Right kidney (tissue), 1 donor: Measurements from ENCODE around the gene CDKN2AIPNL.
"Not testable (repeated sequence)": the region's sequence is repeated elsewhere in the genome, so short reads cannot be mapped to it uniquely, and the experiment has no call there.

Experiments used
- DNase-seq: peaks from one replicate; pipeline ENCODE4 v3.0.0-alpha.2; 2016

CDKN2AIPNL gene

DNA sequence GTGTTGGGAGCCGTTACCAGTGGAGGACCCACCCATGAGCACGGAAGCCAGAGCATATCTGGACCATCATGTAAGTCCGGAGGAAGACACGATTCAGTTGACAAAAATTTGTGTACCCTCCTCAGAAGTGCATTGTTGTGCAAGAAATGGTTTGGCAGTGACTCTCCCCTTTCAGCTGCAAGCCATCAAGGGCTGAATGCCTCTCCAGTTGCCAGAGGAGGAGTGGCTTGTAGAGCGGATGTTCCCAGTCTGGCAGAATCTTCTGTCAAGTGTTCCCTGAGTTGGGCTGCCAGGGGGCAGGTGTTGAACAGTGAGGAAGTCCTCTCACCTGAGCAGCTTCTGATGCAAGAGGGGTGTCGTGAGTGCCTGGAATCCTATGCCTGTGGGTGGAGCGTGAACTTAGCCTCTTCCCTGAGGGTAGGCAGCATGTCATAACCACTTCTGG lies 27.6 kb upstream of the CDKN2AIPNL start:
- DNase-seq, result no peak

DNA sequence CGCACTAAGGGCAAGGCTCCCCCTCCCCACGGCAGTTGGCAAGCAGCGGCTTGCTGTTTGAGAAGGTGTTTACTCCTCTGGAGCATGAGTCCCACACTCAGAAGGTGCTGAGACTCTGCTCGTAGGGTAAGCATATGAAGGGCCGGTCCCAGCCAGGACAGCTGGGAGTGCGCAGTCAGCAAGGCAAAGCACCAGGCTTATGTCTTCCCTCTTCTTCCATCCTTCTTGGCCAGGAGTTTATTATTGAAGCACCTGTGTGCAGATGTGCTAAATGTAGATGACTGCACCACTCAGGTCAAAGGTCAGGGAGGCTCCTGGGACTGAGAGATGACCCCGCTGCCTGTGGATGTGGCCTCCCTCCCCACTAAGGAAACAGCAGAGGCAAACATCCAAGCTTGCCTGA lies 27.0 kb upstream of the CDKN2AIPNL start:
- DNase-seq, result no peak

- no peak for DNase-seq
Measured at GRCh38 chr5:134437847-134438581, 26.3 kb upstream of the CDKN2AIPNL start.

DNA sequence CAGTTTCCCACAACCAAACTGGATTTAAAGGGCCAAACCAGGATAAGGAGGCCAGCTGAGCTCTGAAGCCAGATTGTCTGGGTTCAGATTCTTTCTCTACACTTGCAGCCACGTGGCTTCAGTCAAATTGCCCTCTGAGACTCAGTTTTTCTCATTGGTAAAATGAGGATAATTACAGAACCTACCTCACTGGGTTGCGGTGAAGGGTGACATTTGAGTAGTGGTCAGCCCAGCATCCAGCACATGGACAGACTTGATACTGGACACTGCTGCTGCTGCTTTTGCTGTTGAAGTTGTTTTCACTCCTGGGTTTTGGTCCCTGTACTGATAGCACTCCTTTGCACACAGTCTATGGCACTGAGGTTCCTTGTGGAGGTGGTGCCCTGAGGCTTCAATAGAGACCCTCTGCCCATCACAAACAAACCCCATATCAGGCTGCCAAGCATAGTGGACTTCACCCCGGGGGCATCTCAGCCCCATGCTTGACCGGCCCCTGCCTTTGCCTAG lies 25.7 kb upstream of the CDKN2AIPNL start:
- no peak for DNase-seq

DNA sequence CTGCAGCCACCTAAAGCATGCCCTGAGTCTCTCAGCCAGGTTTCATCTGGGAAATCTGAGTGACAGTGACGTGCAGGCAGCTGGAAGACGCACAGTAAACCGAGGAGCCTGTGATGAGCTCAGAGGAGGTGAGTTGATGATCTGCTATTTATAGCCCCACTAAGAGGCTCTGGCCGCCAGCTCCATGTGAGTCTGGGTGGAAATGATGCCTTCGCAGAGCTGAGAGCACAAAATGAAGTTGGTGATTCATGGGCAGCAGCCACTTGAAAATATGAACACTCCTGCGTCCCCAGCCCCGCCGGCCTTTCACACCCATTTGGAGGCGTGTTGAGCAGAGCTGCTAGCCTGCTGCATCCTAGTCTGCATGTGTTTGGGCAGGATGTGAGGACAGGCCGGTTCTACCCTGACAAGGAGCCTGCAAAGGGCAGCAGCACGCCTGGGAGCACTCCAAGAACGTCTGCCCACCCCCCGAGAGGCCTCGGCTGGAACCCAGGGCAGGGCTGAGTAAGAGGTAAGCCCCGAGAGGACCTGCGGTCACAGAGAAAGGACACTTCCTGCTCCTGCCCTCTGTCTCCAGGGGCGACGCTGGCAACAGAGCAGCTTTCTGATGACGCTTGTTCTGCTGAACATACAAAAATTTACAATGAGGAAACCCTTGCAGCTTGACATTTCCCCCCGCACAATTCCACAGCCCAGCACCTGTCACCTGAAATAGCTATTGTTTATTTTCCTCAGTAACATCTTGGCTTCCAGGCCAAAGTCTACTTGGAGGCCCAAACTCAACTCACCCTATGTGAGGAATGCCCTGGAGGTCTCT lies 25.1 kb upstream of the CDKN2AIPNL start:
- peak; percentile 27 for DNase-seq

GRCh38 chr5:134435560-134435959 lies 23.9 kb upstream of the CDKN2AIPNL start:
- no peak for DNase-seq

GRCh38 chr5:134432677-134433359 lies 21.1 kb upstream of the CDKN2AIPNL start:
- no peak for DNase-seq

DNA sequence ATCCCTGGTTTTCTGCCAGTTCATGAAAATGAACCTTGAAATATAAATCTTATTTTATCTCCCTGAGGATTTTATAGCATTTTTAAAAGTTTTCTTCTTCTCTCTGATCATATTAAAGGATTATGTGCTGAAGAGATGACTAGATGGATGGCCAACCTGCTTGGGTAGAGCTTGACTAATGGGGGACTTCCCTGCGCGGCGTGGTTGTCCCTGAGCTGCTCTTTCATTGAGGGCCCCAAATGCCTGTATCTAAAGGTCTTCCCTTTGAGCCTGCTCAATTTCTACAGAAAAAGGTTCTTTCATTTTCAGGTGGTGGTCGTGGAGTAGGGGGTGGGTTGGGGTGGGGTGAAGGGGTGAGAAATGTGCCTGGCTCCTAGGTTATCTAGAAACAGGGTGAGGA lies 20.5 kb upstream of the CDKN2AIPNL start:
- no peak for DNase-seq

- no peak for DNase-seq
Measured at GRCh38 chr5:134430001-134430569, 18.4 kb upstream of the CDKN2AIPNL start.

- no peak for DNase-seq
Measured at GRCh38 chr5:134427540-134428041, 15.9 kb upstream of the CDKN2AIPNL start.

GRCh38 chr5:134426361-134426760 lies 14.7 kb upstream of the CDKN2AIPNL start:
- no peak for DNase-seq

- DNase-seq, result no peak
Measured at GRCh38 chr5:134423376-134423775, 11.7 kb upstream of the CDKN2AIPNL start.

- no peak for DNase-seq
Measured at GRCh38 chr5:134422791-134423365, 11.2 kb upstream of the CDKN2AIPNL start.

- DNase-seq, result not testable (repeated sequence)
Measured at GRCh38 chr5:134421038-134421437, 9.4 kb upstream of the CDKN2AIPNL start.

DNA sequence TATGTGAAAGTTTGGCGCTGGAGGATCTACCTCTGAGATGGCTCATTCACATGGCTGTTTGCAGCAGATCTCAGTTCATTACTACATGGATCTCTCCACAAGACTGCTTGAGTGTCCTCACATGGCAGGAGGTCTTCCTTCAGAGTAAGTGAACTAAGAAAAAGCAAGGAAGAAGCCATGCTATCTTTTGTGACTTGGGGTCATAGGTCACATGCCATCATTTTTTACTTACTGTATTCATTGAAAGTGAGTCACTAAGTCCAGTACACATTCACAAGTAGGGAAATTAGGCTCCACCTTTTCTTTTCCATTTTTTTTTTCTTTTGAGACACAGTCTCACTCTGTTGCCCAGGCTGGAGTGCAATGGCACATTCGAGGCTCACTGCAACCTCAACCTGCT lies 8.7 kb upstream of the CDKN2AIPNL start:
- no peak for DNase-seq

DNA sequence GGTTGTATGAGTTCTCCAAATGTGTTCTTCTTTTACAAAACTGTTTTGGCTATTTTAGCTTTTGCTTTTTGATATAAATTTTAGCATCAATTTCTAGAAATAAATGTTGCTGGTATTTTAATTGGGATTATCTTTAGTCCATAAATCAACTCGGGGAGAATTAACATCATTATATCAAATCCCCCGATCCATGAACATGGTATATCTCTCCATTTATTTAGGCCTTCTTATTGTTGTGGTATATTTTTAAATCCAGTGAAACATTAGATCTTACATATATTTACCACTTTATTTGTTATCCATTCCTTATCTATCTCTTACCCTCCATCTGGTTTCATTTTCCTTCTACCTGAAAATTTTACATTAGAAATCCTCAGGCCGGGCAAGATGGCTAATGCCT lies 7.3 kb upstream of the CDKN2AIPNL start:
- DNase-seq, result no peak

DNA sequence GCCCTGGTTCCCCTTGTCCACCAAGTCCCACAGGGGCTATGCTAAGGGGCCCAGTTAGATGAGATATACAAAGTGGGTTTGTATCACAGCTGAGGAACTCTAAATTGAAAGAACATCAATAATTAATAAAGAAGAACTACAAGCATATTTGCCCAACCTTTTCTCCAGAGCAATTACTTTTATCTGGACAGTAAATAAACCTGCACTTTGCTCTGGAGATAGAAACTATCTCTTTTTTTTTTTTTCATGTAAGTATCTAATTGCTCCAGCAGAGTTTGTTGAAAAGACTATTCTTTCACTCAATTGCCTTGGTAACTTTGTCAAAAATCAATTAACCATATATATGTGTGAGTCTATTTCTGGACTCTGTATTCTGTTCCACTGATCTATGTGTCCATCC lies 6.0 kb upstream of the CDKN2AIPNL start:
- no peak for DNase-seq

DNA sequence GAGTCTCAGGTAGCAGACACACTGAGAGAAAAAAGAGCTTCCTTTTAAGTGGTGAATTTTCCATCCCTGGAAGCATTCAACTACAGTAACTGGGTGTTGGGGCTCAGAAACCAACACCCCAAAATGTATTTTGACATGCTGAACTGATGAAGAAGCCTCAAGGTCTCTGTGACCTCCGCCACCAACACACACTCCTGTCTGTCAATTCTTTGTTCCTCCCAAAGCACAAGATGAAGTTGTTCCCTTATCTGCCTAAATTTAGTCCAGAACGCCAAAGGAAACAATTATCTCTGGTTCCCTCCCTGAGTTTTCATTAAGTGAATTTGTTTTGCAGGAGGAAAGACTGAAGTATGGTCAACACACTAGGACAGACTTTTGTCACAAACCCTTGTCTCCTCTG lies 1.4 kb upstream of the CDKN2AIPNL start:
- no peak for DNase-seq

- DNase-seq, result no peak
Measured at GRCh38 chr5:134411228-134411545, 494 bp downstream of the CDKN2AIPNL start.

GRCh38 chr5:134410822-134411221 lies 859 bp downstream of the CDKN2AIPNL start:
- DNase-seq, result no peak

- no peak for DNase-seq
Measured at GRCh38 chr5:134409321-134409720, 2.4 kb downstream of the CDKN2AIPNL start.

- no peak for DNase-seq
Measured at GRCh38 chr5:134406390-134406789, 5.3 kb downstream of the CDKN2AIPNL start.
